Peyer's patch (tissue), 4 donors: ENCODE data around the gene SLC1A2. TPM values are rescaled to one million over a fixed set of nuclear protein-coding genes. Genes with fewer than 3 reads are reported as not detected.

Experiments used
- DNase-seq, 3 donors: peaks; one replicate each; pipeline ENCODE4 v3.0.0-alpha.2; 2017 to 2019
- H3K27ac ChIP-seq, 4 donors: fragments of 200-600 bp; sonication (generic); one replicate each; pipeline ENCODE4 v1.5.1; 2016 to 2019
- H3K27me3 ChIP-seq, 2 donors: fragments of 200-600 bp; sonication (generic); one replicate each; pipeline ENCODE4 v1.5.1; 2019
- H3K36me3 ChIP-seq, 3 donors: fragments of 200-600 bp; sonication (generic); one replicate each; pipeline ENCODE4 v1.5.1; 2016 to 2019
- H3K4me1 ChIP-seq, 4 donors: fragments of 200-600 bp; sonication (generic); one replicate each; pipeline ENCODE4 v1.5.1; 2016 to 2019
- H3K4me3 ChIP-seq, 4 donors: fragments of 200-600 bp; sonication (generic); 1 replicate in 3 of 4; 2 replicates in 1 of 4; pipeline ENCODE4 v1.5.1; 2016 to 2019; ENCODE audit warnings: mild to moderate bottlenecking in 1 of 4
- H3K9me3 ChIP-seq, 4 donors: fragments of 200-600 bp; sonication (generic); one replicate each; pipeline ENCODE4 v1.5.1; 2016 to 2019; ENCODE audit warnings: mild to moderate bottlenecking in 1 of 4
- CTCF ChIP-seq, 6 experiments: fragments of 450-650 bp in 4 of 6; fragments of 200-600 bp in 2 of 6; sonication (generic) in 1 of 6; IDR thresholded peaks; one replicate each; pipeline ENCODE4 v1.5.1; 2017 to 2019; ENCODE audit warnings: antibody characterized with exemption in 6 of 6, mild to moderate bottlenecking in 3 of 6, moderate library complexity in 1 of 6
- POLR2A ChIP-seq, 2 donors: fragments of 450-650 bp; IDR thresholded peaks; one replicate each; pipeline ENCODE4 v1.5.1; 2017; ENCODE audit warnings: antibody characterized with exemption in 2 of 2, mild to moderate bottlenecking in 2 of 2, moderate library complexity in 2 of 2
- total RNA-seq, 4 donors: library from RNA; depleted of rRNA; stranded (reverse); fragments of >200 nt; gene quantifications; one replicate each; pipeline ENCODE4 v1.1.0, GENCODE V29; 2016

Gene SLC1A2
- total RNA-seq, 4 donors from 2014 or later = 0.38 to 1.1 TPM; not detected in 2

- Histone ChIP-seq H3K4me1 (peaks cover 0 to 5% (median 0%) of the 10 kb centered on the region in 4 donors), H3K27me3 (no peaks in the 10 kb centered on the region), H3K36me3 (no peaks in the 10 kb centered on the region), H3K4me3 (no peak overlapping the region), H3K27ac (no peak overlapping the region), H3K9me3 (no peaks in the 10 kb centered on the region)
- TF ChIP-seq POLR2A (IDR thresholded peaks at IDR 0.05) = no peak
- no peak for TF ChIP-seq CTCF (IDR thresholded peaks at IDR 0.05)
- no peak for DNase-seq
Observed at GRCh38 chr11:35276396-35277145, 142.8 kb downstream of the SLC1A2 start.

GRCh38 chr11:35275786-35276170 is 143.6 kb downstream of the SLC1A2 start:
- no peak for DNase-seq
- H3K4me3 ChIP-seq = no peak overlapping the region
- no peak overlapping the region for H3K27ac ChIP-seq
- no peaks in the 10 kb centered on the region for H3K36me3 ChIP-seq
- TF ChIP-seq CTCF (IDR thresholded peaks at IDR 0.05) (no peak), POLR2A (IDR thresholded peaks at IDR 0.05) (no peak)
- H3K9me3 ChIP-seq = no peaks in the 10 kb centered on the region
- H3K27me3 ChIP-seq = no peaks in the 10 kb centered on the region
- H3K4me1 ChIP-seq = peaks cover 0 to 5% (median 0%) of the 10 kb centered on the region in 4 donors

- no peaks in the 10 kb centered on the region for H3K27me3 ChIP-seq
- peaks cover 0 to 5% (median 0%) of the 10 kb centered on the region in 4 donors for H3K4me1 ChIP-seq
- DNase-seq = no peak
- H3K27ac ChIP-seq = no peak overlapping the region
- H3K4me3 ChIP-seq = no peak overlapping the region
- TF ChIP-seq POLR2A (IDR thresholded peaks at IDR 0.05) = no peak
- no peak for TF ChIP-seq CTCF (IDR thresholded peaks at IDR 0.05)
- H3K9me3 ChIP-seq = no peaks in the 10 kb centered on the region
- H3K36me3 ChIP-seq = no peaks in the 10 kb centered on the region
Observed at GRCh38 chr11:35274909-35275785, 144.2 kb downstream of the SLC1A2 start.

GRCh38 chr11:35272391-35272902 is 146.9 kb downstream of the SLC1A2 start:
- DNase-seq = peak in 2 of 3 donors; percentile 28 to 49
- TF ChIP-seq CTCF (IDR thresholded peaks at IDR 0.05) = no peak
- Histone ChIP-seq H3K27ac (no peak overlapping the region), H3K36me3 (no peaks in the 10 kb centered on the region), H3K4me3 (no peak overlapping the region), H3K9me3 (no peaks in the 10 kb centered on the region), H3K27me3 (no peaks in the 10 kb centered on the region), H3K4me1 (peaks cover 0 to 5% (median 0%) of the 10 kb centered on the region in 4 donors)

- TF ChIP-seq CTCF (IDR thresholded peaks at IDR 0.05) (no peak), POLR2A (IDR thresholded peaks at IDR 0.05) (no peak)
- no peak for DNase-seq
- H3K9me3 ChIP-seq = no peaks in the 10 kb centered on the region
Observed at GRCh38 chr11:35271031-35271430, 148.3 kb downstream of the SLC1A2 start.

More at GRCh38 chr11:35271031-35271430, 148.3 kb downstream of the SLC1A2 start:
- H3K4me1 ChIP-seq = peaks cover 0 to 5% (median 0%) of the 10 kb centered on the region in 4 donors
- H3K27ac ChIP-seq = no peak overlapping the region
- no peaks in the 10 kb centered on the region for H3K36me3 ChIP-seq
- H3K27me3 ChIP-seq = no peaks in the 10 kb centered on the region
- no peak overlapping the region for H3K4me3 ChIP-seq
